GM19438 (cell line): ENCODE measurements around the gene ITIH4.

ENCODE experiments used
- ATAC-seq: cut with Tn5 transposase; IDR thresholded peaks from one replicate; pipeline ENCODE4 v1.9.1; 2021; ENCODE audit warnings: low read depth; ENCODE audit not compliant: unreplicated experiment

Gene ITIH4

GRCh38 chr3:52849656-52850055, 19.2 kb upstream of the ITIH4 start:
- ATAC-seq: no peak

DNA sequence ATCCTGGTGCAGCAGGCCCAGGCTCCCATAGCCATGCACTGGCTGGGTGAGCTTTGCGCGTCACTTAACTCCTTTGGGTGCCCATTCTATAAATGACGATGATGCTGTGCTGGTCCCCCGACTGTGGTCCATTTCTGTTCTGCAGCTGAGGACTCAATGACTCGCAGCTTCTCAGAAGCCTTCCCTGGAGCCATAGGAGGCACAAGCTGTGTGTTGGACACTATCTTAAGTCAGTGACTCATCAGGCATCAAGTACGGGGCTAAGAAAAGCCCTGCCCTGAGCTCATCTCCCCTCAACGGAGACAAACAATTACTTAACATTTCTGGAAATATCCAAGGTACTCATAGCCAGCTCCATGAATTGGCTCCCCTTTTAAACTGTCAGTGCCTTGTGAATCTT, 18.1 kb upstream of the ITIH4 start:
- ATAC-seq: no peak

DNA sequence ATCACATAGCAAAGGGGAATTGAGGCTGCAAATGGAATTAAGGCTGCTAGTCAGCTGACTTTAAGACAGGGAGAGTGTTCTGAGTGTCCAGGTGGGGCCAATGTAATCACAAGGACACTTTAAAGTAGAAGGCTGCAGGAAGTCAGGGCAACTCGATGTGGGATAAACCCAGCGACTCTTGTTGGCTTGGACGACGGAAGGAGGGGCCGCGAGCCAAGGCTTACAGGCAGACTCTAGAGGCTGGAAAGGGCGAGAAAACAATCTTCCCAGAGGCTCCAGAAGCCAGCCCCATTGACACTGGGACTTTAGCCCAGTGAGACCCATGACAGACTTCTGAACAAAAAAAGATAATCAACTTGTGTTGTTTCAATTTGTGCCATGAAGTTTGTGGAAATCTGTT, 17.3 kb upstream of the ITIH4 start:
- no peak for ATAC-seq

DNA sequence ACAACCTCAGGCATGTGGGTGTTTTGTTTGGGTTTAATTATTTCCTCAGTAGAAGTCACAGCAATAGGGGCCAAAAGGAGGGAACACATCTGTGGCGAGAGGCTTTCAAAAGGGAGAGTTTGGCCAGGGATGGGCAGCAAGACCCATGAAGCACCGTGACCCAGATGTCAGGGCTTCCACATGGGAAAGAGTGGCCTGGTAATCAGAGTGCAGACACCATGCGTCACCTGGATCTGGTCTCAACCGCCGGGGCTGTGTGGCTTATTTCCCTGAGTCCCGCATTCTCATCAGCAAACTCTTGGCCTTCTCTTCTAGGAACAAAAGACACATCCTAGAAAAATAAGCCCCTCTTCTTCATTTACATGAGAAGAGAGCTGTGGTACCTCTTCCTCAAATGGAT, 16.8 kb upstream of the ITIH4 start:
- no peak for ATAC-seq

GRCh38 chr3:52846432-52846965, 16.0 kb upstream of the ITIH4 start:
- no peak for ATAC-seq

- ATAC-seq: no peak
Observed at GRCh38 chr3:52845691-52846431, 15.4 kb upstream of the ITIH4 start.

DNA sequence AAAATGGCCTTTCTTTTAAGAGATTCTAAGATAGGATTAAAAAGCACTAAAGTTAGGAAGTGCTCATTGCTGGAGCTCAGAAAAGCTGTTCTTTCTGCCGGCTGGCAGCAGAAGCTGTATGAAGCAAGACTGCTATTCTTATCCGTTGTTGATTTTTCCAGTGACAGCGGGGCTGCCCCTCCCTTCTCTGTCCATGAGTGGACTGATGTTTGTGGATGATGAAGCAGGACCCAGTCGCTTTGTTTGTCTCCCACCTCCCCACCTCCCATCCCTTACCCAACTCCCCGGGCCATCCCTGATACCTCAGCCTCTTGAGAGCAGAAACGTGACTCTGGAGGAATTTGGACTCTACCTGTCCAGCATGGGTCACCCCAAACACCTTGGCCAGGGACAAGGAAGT, 14.7 kb upstream of the ITIH4 start:
- ATAC-seq: no peak

DNA sequence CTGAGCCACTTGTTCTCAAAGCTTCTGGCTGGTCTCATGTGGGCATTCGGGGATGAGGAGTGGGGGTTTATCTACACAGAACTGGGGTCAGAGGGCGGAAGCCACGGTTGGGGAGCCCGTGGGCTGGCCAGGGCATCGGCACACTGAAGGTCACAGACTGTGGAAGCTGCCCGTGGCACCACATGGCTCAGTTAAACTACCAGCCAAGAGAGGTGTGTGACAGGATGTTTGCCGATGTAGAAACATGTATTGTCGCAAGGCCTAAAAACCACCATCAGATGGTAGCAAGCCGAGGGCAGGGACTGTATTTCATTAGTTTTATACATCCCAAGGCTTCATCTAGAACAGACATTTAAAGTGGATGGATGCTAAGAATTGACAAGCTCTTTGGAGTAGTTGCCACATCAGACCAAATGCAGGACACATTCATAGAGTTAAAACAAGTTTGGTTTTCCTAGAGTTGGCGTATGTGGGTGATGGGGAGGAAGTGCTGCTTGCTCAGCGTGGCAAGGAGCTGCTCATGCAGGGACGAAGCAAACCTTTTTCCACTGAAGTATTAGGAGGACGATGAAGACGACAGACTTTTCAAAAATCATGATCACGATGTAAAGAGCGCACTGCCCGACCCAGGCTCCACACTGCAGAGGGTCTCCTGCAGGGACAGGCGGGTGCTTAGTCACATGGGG, 14.0 kb upstream of the ITIH4 start:
- ATAC-seq: no peak

DNA sequence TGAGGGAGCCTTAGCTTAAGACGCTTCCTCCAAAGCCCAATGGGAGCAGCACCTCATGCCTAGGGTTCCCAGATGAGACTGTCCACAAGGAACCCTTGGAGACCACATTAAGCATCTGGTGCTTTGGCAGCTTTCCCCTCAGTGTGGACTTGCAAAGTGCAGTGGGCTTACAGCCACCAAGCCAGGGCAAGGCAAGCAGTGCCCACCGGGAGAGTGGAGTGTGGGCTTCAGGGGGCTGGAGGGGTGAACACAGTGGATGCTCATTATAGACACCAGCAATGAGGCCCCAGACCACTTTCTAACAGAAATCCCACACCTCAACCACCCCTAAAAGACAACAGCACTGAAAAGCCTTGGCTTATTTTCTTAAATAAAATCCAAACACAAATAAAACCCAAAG, 13.4 kb upstream of the ITIH4 start:
- ATAC-seq: no peak

- ATAC-seq: no peak
Observed at GRCh38 chr3:52843108-52843865, 12.8 kb upstream of the ITIH4 start.

GRCh38 chr3:52842424-52842823, 12.0 kb upstream of the ITIH4 start:
- ATAC-seq: no peak

DNA sequence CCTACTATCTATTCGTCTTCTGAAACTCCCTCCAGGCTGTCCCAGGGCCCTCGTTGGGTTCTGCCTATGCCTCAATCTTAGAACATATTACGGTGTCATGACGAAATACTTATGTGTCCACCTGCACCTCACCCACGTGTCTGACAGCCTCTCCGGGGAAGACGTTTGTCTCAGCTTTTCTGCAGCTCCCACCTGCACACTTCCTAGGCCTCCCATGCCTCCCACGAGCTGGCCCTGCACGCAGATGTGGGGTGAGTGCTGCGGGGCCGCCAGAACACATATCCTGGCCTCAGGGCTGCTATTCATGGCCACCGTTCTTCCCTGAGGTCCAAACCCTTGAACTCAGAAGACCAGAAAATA, 11.5 kb upstream of the ITIH4 start:
- ATAC-seq: no peak

DNA sequence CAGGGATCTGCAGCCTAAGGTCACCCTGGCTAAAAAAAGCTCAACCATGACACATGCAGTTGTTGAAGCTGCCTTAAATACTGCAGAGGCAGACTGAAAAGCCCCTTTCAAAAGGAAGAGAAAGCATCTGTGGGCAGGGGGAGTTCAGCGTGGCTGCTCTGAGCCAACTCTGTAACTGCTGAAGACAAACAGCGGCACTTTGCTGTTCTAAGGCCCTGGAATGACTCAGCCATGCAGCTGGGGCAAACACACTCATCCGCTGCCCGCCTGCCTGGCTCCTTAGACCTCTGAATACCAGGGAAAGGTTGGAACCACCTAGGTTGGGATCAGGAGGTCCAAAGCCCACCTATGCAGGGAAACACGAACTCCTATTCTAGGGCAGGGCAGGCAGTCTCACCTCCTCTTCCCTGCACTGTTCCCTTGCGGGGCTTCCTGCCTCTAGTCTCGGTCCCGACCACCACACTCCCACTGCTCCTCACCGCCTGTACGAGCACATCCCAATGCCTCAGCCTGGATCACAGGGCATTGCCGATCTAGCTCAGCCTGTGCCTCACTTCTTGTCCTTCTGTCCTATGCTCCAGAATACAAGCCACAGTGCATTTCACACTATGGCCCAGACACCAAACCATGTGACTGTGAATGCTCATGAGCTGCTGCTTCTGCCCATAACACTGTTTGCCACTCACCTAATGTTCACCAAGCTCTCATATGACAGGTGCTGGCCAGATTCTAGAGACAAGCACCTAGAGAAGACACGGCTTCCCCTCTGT, 10.9 kb upstream of the ITIH4 start:
- ATAC-seq: no peak

DNA sequence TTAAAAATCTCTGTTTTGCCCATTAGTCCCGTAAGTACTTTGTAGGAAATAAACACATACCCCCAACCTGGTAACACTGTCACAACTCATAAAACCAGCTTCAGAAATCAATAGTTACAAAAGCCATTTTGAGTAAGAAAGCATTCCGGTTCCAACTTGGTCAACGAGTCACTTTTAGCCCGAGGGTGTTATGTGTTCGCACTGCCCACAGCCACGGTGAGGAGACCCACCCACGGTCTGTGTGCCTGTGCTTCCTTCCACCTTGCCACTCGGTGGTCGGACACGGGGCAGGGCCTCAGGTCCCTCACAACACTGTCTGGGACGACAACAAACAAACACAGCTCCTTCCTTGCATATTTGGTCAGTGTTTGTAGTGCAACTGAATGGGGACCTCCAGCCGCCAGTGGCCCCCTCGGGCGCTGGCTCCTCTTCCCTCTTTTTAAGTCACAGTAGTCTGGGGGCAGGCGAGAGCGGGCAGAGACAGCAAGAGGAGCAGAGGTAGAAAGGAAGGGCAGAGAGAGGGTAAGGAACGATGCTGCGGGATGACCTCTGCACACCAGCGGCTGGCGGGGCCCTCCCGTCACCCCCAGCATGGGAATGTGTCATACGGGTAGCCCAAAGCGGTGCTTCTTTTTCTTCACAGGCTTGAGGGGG, 9.5 kb upstream of the ITIH4 start:
- no peak for ATAC-seq

DNA sequence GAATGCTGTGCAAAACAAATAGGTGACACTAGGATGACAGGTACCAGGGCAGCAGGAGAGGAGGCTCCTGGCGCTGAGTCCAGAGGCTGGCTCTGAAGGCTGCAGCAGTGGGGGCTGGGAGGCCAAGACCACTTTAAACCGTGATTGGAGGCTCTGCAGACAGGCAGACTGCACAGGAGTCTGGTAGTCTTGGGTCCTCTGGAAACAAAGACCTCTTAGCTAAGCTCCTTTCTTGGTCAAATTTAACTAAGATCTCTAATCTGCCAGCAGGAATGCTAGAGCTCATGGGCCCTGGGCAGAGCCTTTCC, 8.8 kb upstream of the ITIH4 start:
- no peak for ATAC-seq

- no peak for ATAC-seq
Observed at GRCh38 chr3:52838561-52839267, 8.2 kb upstream of the ITIH4 start.

- ATAC-seq: no peak
Observed at GRCh38 chr3:52836986-52837385, 6.5 kb upstream of the ITIH4 start.

DNA sequence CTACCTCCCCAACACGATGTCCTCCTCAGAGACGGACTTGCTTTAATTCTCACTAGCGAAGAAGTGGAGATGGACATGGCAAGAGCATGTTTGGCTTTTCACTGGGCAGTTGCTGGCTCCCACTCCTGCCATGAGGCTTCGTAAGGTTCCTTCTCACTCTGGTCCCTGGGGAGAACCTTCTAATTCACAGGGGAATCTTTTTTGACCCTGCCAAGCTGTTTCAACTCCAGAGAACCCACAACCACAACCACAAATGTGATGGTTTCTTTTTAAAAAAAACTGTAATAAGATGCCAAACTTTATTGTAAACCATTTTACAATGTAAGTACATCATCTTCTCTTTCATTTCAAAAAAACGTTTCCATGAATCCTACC, 6.0 kb upstream of the ITIH4 start:
- no peak for ATAC-seq

DNA sequence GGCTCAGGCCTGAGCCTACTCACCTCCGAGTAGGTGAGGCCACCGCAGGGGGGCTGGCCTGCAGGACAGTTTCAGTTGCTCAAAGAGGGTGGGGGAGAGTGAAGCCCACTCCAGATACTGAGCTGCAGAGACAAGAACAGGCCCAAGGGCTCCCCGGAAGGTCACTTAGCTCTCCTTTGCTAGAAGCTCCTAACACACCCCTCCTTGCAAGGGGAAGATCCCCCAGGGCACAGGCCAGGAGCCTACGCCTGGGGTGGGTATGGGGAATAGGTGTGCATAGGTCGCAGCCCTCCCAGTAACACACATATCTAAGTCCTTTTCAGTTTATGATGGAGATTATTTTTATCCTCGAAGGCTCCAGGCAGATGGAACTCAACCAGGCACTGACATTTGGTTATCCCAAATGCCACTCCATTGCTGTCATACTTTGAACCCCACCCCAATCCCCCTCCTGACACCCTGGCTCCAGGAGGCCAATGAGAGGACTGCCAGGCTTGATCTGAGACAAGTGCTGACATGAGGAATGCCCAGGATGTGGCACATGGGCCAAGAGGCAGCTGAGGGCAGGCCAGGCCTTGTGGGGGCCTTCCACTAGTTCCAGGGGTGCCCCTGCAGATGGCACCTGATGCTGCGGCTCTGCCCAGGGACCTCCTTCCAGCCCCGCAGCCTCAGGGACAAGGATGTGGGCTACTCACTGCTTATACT, 5.4 kb upstream of the ITIH4 start:
- ATAC-seq: no peak
